SJSA1 (cell line): ENCODE results near the gene ELMO3. TPM values are rescaled to one million over a fixed set of nuclear protein-coding genes. Genes with fewer than 3 reads are reported as not detected.

Experiments
- total RNA-seq: library from RNA; depleted of rRNA; stranded (reverse); fragments of >200 nt; shearing (Covaris generic); gene quantifications from 2 replicates; pipeline ENCODE4 v1.2.3, GENCODE V29; 2014; rRNA removed

ELMO3 gene
- total RNA-seq, 1 experiment from 2014 or later, result 1.1 TPM

Other genes with a start within 250 kb of the ELMO3 start
- not detected in 2 replicates for gene CES3, start 237.9 kb upstream of the ELMO3 start, total RNA-seq
- not detected in 2 replicates for gene CES4A, start 210.5 kb upstream of the ELMO3 start, total RNA-seq
- 170 and 181 TPM in 2 replicates for gene CBFB, start 170.0 kb upstream of the ELMO3 start, total RNA-seq
- 18.7 and 28.8 TPM in 2 replicates for gene PHAF1, start 89.2 kb upstream of the ELMO3 start, total RNA-seq
- 34.5 and 36.1 TPM in 2 replicates for gene B3GNT9, start 48.1 kb upstream of the ELMO3 start, total RNA-seq
- gene TRADD, start 39.2 kb upstream of the ELMO3 start, total RNA-seq, result 25.5 and 46.7 TPM in 2 replicates
- gene FBXL8, start 39.2 kb upstream of the ELMO3 start, total RNA-seq, result 11.7 and 24.2 TPM in 2 replicates
- gene HSF4, start 34.4 kb upstream of the ELMO3 start, total RNA-seq, result 3.9 and 12.8 TPM in 2 replicates
- 24.1 and 29.7 TPM in 2 replicates for gene NOL3, start 28.6 kb upstream of the ELMO3 start, total RNA-seq
- 8.1 and 11.3 TPM in 2 replicates for gene MATCAP1, start 15.2 kb upstream of the ELMO3 start, total RNA-seq
- gene EXOC3L1, start 9.0 kb upstream of the ELMO3 start, total RNA-seq, result not detected in 2 replicates
- gene E2F4, start 7.0 kb upstream of the ELMO3 start, total RNA-seq, result 77.0 and 93.8 TPM in 2 replicates
- gene TMEM208, start 28.0 kb downstream of the ELMO3 start, total RNA-seq, result 38.7 and 38.9 TPM in 2 replicates
- 15.8 and 18.5 TPM in 2 replicates for gene FHOD1, start 48.4 kb downstream of the ELMO3 start, total RNA-seq
- gene SLC9A5, start 49.8 kb downstream of the ELMO3 start, total RNA-seq, result 1.2 and 1.6 TPM in 2 replicates
- gene PLEKHG4, start 80.4 kb downstream of the ELMO3 start, total RNA-seq, result 5.0 and 15.1 TPM in 2 replicates
- 0.03 TPM in 1 of 2 replicates, not detected in the other for gene KCTD19, start 127.6 kb downstream of the ELMO3 start, total RNA-seq
- gene LRRC36, start 127.7 kb downstream of the ELMO3 start, total RNA-seq, result not detected in 2 replicates
- gene TPPP3, start 194.4 kb downstream of the ELMO3 start, total RNA-seq, result not detected in 2 replicates
- gene ZDHHC1, start 217.3 kb downstream of the ELMO3 start, total RNA-seq, result 1.0 and 4.4 TPM in 2 replicates
- gene HSD11B2, start 232.0 kb downstream of the ELMO3 start, total RNA-seq, result not detected in 2 replicates